Endothelial cell of umbilical vein (primary cell): ENCODE results near the gene MED15.

ENCODE experiments used
- CTCF ChIP-seq, 2 donors: IDR thresholded peaks; 1 replicate in 1 of 2; 2 replicates in 1 of 2; pipeline ENCODE4 v1.5.1; 2011; ENCODE audit warnings: low read length in 2 of 2, mild to moderate bottlenecking in 2 of 2, moderate library complexity in 2 of 2, control low read depth in 1 of 2, inconsistent platforms in 1 of 2, low read depth in 1 of 2; ENCODE audit not compliant: insufficient read depth in 1 of 2; ENCODE audit errors: extremely low read depth in 1 of 2
- EZH2 ChIP-seq: IDR thresholded peaks from 2 replicates; pipeline ENCODE4 v1.6.1; 2012; ENCODE audit warnings: borderline replicate concordance, low read depth, mild to moderate bottlenecking, moderate library complexity, low read length, inconsistent platforms; ENCODE audit not compliant: severe bottlenecking
- FOS ChIP-seq: IDR thresholded peaks from 2 replicates; pipeline ENCODE4 v1.6.1; 2011; ENCODE audit warnings: mild to moderate bottlenecking, low read length, moderate library complexity, borderline replicate concordance; ENCODE audit not compliant: insufficient read depth
- GATA2 ChIP-seq: IDR thresholded peaks from 2 replicates; pipeline ENCODE4 v1.7.0; 2011; ENCODE audit warnings: low read depth, mild to moderate bottlenecking, moderate library complexity, mixed read lengths, low read length; ENCODE audit not compliant: insufficient read length, insufficient read depth
- MAX ChIP-seq: IDR thresholded peaks from 2 replicates; pipeline ENCODE4 v1.6.1; 2011; ENCODE audit not compliant: insufficient read depth, insufficient read length
- POLR2A ChIP-seq: IDR thresholded peaks from 2 replicates; pipeline ENCODE4 v1.6.1; 2012; ENCODE audit warnings: low read depth, mild to moderate bottlenecking, control low read depth, low read length
- POLR2AphosphoS5 ChIP-seq: IDR thresholded peaks from 2 replicates; pipeline ENCODE4 v1.6.1; 2012; ENCODE audit warnings: low read depth, mild to moderate bottlenecking, control low read depth, low read length, moderate library complexity; ENCODE audit not compliant: insufficient read depth

- TF ChIP-seq CTCF (IDR thresholded peaks at IDR 0.05; ENCODE audit: extremely low read depth in 1 of 2, insufficient read depth in 1 of 2, low read depth in 1 of 2, low read length in 2 of 2) (no peak), POLR2AphosphoS5 (no peak), POLR2A (no peak), EZH2 (no peak), GATA2 (no peak), FOS (no peak), MAX (no peak)
Observed at GRCh38 chr22:20519558-20519957, 12.1 kb downstream of the MED15 start.
